ENCODE results near the gene BIRC5. TPM values are rescaled to one million over a fixed set of nuclear protein-coding genes. Genes with fewer than 3 reads are reported as not detected.

The BIRC5 gene
- total and polyA plus RNA-seq, 3 experiments from 2014 or later: 0.69 to 65.1 (median 61.0) TPM

GRCh38 chr17:78235885-78236284 lies 21.8 kb downstream of the BIRC5 start:
- Mint-ChIP-seq H3K9me3 (no peaks in the 10 kb centered on the region), H3K27ac (no peak overlapping the region), H3K36me3 (no peaks in the 10 kb centered on the region), H3K4me1 (peaks cover 3 to 10% (median 5%) of the 10 kb centered on the region in 3 donors), H3K27me3 (peaks cover 18 to 22% of the 10 kb centered on the region in 2 donors), H3K4me3 (no peak overlapping the region)
- ChIA-PET CTCF (interaction anchor here (1.3 kb wide), 1 partner anchor 15 kb away, joined by 3 read pairs; no protein-coding TSS in a partner anchor), POLR2A (no interaction called here)
- no peaks in the 10 kb centered on the region for H3K4me1 ChIP-seq (ENCODE audit: insufficient read depth, low read length)
- H3K4me3 ChIP-seq (ENCODE audit: low read length): no peak overlapping the region
- no peaks in the 10 kb centered on the region for H3K36me3 ChIP-seq (ENCODE audit: insufficient read depth, low read length)
- H3K9me3 ChIP-seq (ENCODE audit: low read length): no peaks in the 10 kb centered on the region
- H3K27ac ChIP-seq (ENCODE audit: low read depth, low read length): no peak overlapping the region
- no peak for DNase-seq
- H3K27me3 ChIP-seq (ENCODE audit: insufficient read depth, low read length, poor library complexity, severe bottlenecking): peaks cover 6% of the 10 kb centered on the region

- CTCF ChIA-PET: no interaction called here
- H3K27me3 ChIP-seq (ENCODE audit: insufficient read depth, low read length, poor library complexity, severe bottlenecking): no peaks in the 10 kb centered on the region
Observed at GRCh38 chr17:78236362-78237127, 22.5 kb downstream of the BIRC5 start.

GRCh38 chr17:78237401-78238012 lies 23.5 kb downstream of the BIRC5 start:
- Mint-ChIP-seq H3K4me3 (no peak overlapping the region), H3K27me3 (peaks cover 8 to 10% of the 10 kb centered on the region in 2 donors), H3K9me3 (no peaks in the 10 kb centered on the region), H3K27ac (no peak overlapping the region), H3K4me1 (peaks cover 3 to 5% (median 5%) of the 10 kb centered on the region in 3 donors), H3K36me3 (no peaks in the 10 kb centered on the region)
- Histone ChIP-seq H3K9me3 (ENCODE audit: low read length) (no peaks in the 10 kb centered on the region), H3K4me1 (ENCODE audit: insufficient read depth, low read length) (no peaks in the 10 kb centered on the region), H3K27ac (ENCODE audit: low read depth, low read length) (no peak overlapping the region), H3K4me3 (ENCODE audit: low read length) (no peak overlapping the region), H3K27me3 (ENCODE audit: insufficient read depth, low read length, poor library complexity, severe bottlenecking) (no peaks in the 10 kb centered on the region), H3K36me3 (ENCODE audit: insufficient read depth, low read length) (no peaks in the 10 kb centered on the region)
- ChIA-PET CTCF (no interaction called here), POLR2A (no interaction called here)
- DNase-seq: no peak

More at GRCh38 chr17:78236362-78237127, 22.5 kb downstream of the BIRC5 start:
- H3K4me3 Mint-ChIP-seq: no peak overlapping the region
- POLR2A ChIA-PET: no interaction called here
- H3K27ac Mint-ChIP-seq: peak overlapping the region in 1 of 8 donors; percentile 38
- Histone ChIP-seq H3K9me3 (ENCODE audit: low read length) (no peaks in the 10 kb centered on the region), H3K4me1 (ENCODE audit: insufficient read depth, low read length) (no peaks in the 10 kb centered on the region), H3K27ac (ENCODE audit: low read depth, low read length) (no peak overlapping the region), H3K4me3 (ENCODE audit: low read length) (no peak overlapping the region), H3K36me3 (ENCODE audit: insufficient read depth, low read length) (no peaks in the 10 kb centered on the region)
- H3K4me1 Mint-ChIP-seq: peaks cover 3 to 10% (median 5%) of the 10 kb centered on the region in 3 donors
- H3K9me3 Mint-ChIP-seq: no peaks in the 10 kb centered on the region
- no peak for DNase-seq
- peaks cover 13 to 16% of the 10 kb centered on the region in 2 donors for H3K27me3 Mint-ChIP-seq
- H3K36me3 Mint-ChIP-seq: no peaks in the 10 kb centered on the region

- peaks cover under 1 to 1% of the 10 kb centered on the region in 2 donors for H3K27me3 Mint-ChIP-seq
Observed at GRCh38 chr17:78238823-78239488, 24.9 kb downstream of the BIRC5 start.

GRCh38 chr17:78239489-78239931 lies 25.5 kb downstream of the BIRC5 start:
- Mint-ChIP-seq H3K27ac (no peak overlapping the region), H3K27me3 (no peaks in the 10 kb centered on the region), H3K4me1 (peaks cover 0 to 7% (median 0%) of the 10 kb centered on the region in 3 donors), H3K9me3 (no peaks in the 10 kb centered on the region), H3K36me3 (no peaks in the 10 kb centered on the region), H3K4me3 (no peak overlapping the region)
- no peak overlapping the region for H3K27ac ChIP-seq (ENCODE audit: low read depth, low read length)
- ChIA-PET POLR2A (no interaction called here), CTCF (interaction anchor here (1.2 kb wide), 1 partner anchor 11 kb away, joined by 3 read pairs; no protein-coding TSS in a partner anchor)
- no peaks in the 10 kb centered on the region for H3K9me3 ChIP-seq (ENCODE audit: low read length)
- no peaks in the 10 kb centered on the region for H3K36me3 ChIP-seq (ENCODE audit: insufficient read depth, low read length)
- H3K27me3 ChIP-seq (ENCODE audit: insufficient read depth, low read length, poor library complexity, severe bottlenecking): no peaks in the 10 kb centered on the region
- H3K4me1 ChIP-seq (ENCODE audit: insufficient read depth, low read length): no peaks in the 10 kb centered on the region
- DNase-seq: no peak
- no peak overlapping the region for H3K4me3 ChIP-seq (ENCODE audit: low read length)

More at GRCh38 chr17:78238823-78239488, 24.9 kb downstream of the BIRC5 start:
- ChIA-PET POLR2A (interaction anchor here (0.9 kb wide), 1 partner anchor 9 kb away, joined by 3 read pairs; no protein-coding TSS in a partner anchor), CTCF (interaction anchor here (1.2 kb wide), 1 partner anchor 12 kb away, joined by 3 read pairs; no protein-coding TSS in a partner anchor)
- no peaks in the 10 kb centered on the region for H3K27me3 ChIP-seq (ENCODE audit: insufficient read depth, low read length, poor library complexity, severe bottlenecking)
- H3K4me3 ChIP-seq (ENCODE audit: low read length): no peak overlapping the region
- no peaks in the 10 kb centered on the region for H3K4me1 ChIP-seq (ENCODE audit: insufficient read depth, low read length)
- H3K27ac ChIP-seq (ENCODE audit: low read depth, low read length): no peak overlapping the region
- H3K36me3 ChIP-seq (ENCODE audit: insufficient read depth, low read length): no peaks in the 10 kb centered on the region
- Mint-ChIP-seq H3K4me1 (peaks cover 0 to 7% (median 0%) of the 10 kb centered on the region in 3 donors), H3K9me3 (no peaks in the 10 kb centered on the region), H3K36me3 (no peaks in the 10 kb centered on the region), H3K4me3 (no peak overlapping the region), H3K27ac (no peak overlapping the region)
- H3K9me3 ChIP-seq (ENCODE audit: low read length): no peaks in the 10 kb centered on the region
- DNase-seq: no peak

GRCh38 chr17:78240012-78240655 lies 26.1 kb downstream of the BIRC5 start:
- peak overlapping the region in 1 of 8 donors; percentile 70 for H3K27ac Mint-ChIP-seq
- Histone ChIP-seq H3K9me3 (ENCODE audit: low read length) (no peaks in the 10 kb centered on the region), H3K36me3 (ENCODE audit: insufficient read depth, low read length) (no peaks in the 10 kb centered on the region), H3K4me3 (ENCODE audit: low read length) (no peak overlapping the region), H3K4me1 (ENCODE audit: insufficient read depth, low read length) (no peaks in the 10 kb centered on the region), H3K27me3 (ENCODE audit: insufficient read depth, low read length, poor library complexity, severe bottlenecking) (no peaks in the 10 kb centered on the region), H3K27ac (ENCODE audit: low read depth, low read length) (no peak overlapping the region)
- peaks cover 0 to 7% (median 0%) of the 10 kb centered on the region in 3 donors for H3K4me1 Mint-ChIP-seq
- H3K27me3 Mint-ChIP-seq: no peaks in the 10 kb centered on the region
- no peak for DNase-seq
- no peaks in the 10 kb centered on the region for H3K36me3 Mint-ChIP-seq
- ChIA-PET CTCF (interaction anchor here (1.2 kb wide), 1 partner anchor 11 kb away, joined by 3 read pairs; no protein-coding TSS in a partner anchor), POLR2A (no interaction called here)
- H3K9me3 Mint-ChIP-seq: no peaks in the 10 kb centered on the region
- no peak overlapping the region for H3K4me3 Mint-ChIP-seq

GRCh38 chr17:78240839-78241238 lies 26.8 kb downstream of the BIRC5 start:
- CTCF ChIA-PET: no interaction called here
- H3K36me3 Mint-ChIP-seq: no peaks in the 10 kb centered on the region
- Histone ChIP-seq H3K27me3 (ENCODE audit: insufficient read depth, low read length, poor library complexity, severe bottlenecking) (no peaks in the 10 kb centered on the region), H3K36me3 (ENCODE audit: insufficient read depth, low read length) (no peaks in the 10 kb centered on the region), H3K4me1 (ENCODE audit: insufficient read depth, low read length) (no peaks in the 10 kb centered on the region), H3K9me3 (ENCODE audit: low read length) (no peaks in the 10 kb centered on the region), H3K4me3 (ENCODE audit: low read length) (no peak overlapping the region), H3K27ac (ENCODE audit: low read depth, low read length) (no peak overlapping the region)
- no peak for DNase-seq
- H3K27me3 Mint-ChIP-seq: no peaks in the 10 kb centered on the region
- H3K9me3 Mint-ChIP-seq: no peaks in the 10 kb centered on the region
- POLR2A ChIA-PET: no interaction called here
- peak overlapping the region in 3 of 8 donors; percentile 7 to 68 (median 38) for H3K27ac Mint-ChIP-seq
- peaks cover 0 to 7% (median 0%) of the 10 kb centered on the region in 3 donors for H3K4me1 Mint-ChIP-seq
- no peak overlapping the region for H3K4me3 Mint-ChIP-seq
